Ishikawa (cell line): ENCODE results near the gene UBL4A.

Experiments used
- CEBPB ChIP-seq: IDR thresholded peaks from 2 replicates; pipeline ENCODE4 v1.6.1; 2012
- CREB1 ChIP-seq: IDR thresholded peaks from 2 replicates; pipeline ENCODE4 v1.6.1; 2012; ENCODE audit warnings: low read depth
- EGR1 ChIP-seq: IDR thresholded peaks from 2 replicates; pipeline ENCODE4 v1.6.1; 2012
- EP300 ChIP-seq: IDR thresholded peaks from 2 replicates; pipeline ENCODE4 v1.6.1; 2012; ENCODE audit warnings: borderline replicate concordance
- FOXM1 ChIP-seq: IDR thresholded peaks from 2 replicates; pipeline ENCODE4 v1.6.1; 2012; ENCODE audit warnings: low read depth, borderline replicate concordance
- MAX ChIP-seq: IDR thresholded peaks from 2 replicates; pipeline ENCODE4 v1.6.1; 2012
- NFIC ChIP-seq: IDR thresholded peaks from 2 replicates; pipeline ENCODE4 v1.6.1; 2012
- RAD21 ChIP-seq: IDR thresholded peaks from 2 replicates; pipeline ENCODE4 v1.6.1; 2012; ENCODE audit warnings: low read depth
- TAF1 ChIP-seq: IDR thresholded peaks from 2 replicates; pipeline ENCODE4 v1.6.1; 2012; ENCODE audit warnings: low read depth, mild to moderate bottlenecking
- TCF12 ChIP-seq: IDR thresholded peaks from 2 replicates; pipeline ENCODE4 v1.6.1; 2012; ENCODE audit warnings: low read depth
- TEAD4 ChIP-seq: IDR thresholded peaks from 2 replicates; pipeline ENCODE4 v1.6.1; 2012
- YY1 ChIP-seq: IDR thresholded peaks from 2 replicates; pipeline ENCODE4 v1.6.1; 2012; ENCODE audit warnings: low read depth
- ZBTB7A ChIP-seq: IDR thresholded peaks from 2 replicates; pipeline ENCODE4 v1.6.1; 2012; ENCODE audit warnings: low read depth
- TF ChIP-seq, protein P1 (sequence below): IDR thresholded peaks from 2 replicates; pipeline ENCODE4 v1.6.1; 2012
- TF ChIP-seq, protein P2 (sequence below): IDR thresholded peaks from 2 replicates; pipeline ENCODE4 v1.6.1; 2012; ENCODE audit warnings: low read depth, mild to moderate bottlenecking

The UBL4A gene

GRCh38 chrX:154486396-154487207 lies at the start of gene UBL4A:
UBL4A (minus strand) TSS chrX:154486615; CDS start chrX:154486584, 31 bp downstream.
- TF ChIP-seq MAX (peak; percentile 50; the same call in 1 of the 2 replicates), TAF1 (no peak), EGR1 (peak; percentile 88), TCF12 (peak; percentile 53; the same call in 1 of the 2 replicates), CEBPB (no peak; the same call in 1 of the 2 replicates), EP300 (0 out of 2 replicates have a peak, but pooled peaks have one; percentile 24), NFIC (no peak), RAD21 (no peak), TEAD4 (0 out of 2 replicates have a peak, but pooled peaks have one; percentile 17), YY1 (no peak), ZBTB7A (peak; percentile 85), CREB1 (no peak), FOXM1 (no peak)
- TF ChIP-seq, protein P1, sequence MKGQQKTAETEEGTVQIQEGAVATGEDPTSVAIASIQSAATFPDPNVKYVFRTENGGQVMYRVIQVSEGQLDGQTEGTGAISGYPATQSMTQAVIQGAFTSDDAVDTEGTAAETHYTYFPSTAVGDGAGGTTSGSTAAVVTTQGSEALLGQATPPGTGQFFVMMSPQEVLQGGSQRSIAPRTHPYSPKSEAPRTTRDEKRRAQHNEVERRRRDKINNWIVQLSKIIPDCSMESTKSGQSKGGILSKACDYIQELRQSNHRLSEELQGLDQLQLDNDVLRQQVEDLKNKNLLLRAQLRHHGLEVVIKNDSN, result no peak
- TF ChIP-seq, protein P2, sequence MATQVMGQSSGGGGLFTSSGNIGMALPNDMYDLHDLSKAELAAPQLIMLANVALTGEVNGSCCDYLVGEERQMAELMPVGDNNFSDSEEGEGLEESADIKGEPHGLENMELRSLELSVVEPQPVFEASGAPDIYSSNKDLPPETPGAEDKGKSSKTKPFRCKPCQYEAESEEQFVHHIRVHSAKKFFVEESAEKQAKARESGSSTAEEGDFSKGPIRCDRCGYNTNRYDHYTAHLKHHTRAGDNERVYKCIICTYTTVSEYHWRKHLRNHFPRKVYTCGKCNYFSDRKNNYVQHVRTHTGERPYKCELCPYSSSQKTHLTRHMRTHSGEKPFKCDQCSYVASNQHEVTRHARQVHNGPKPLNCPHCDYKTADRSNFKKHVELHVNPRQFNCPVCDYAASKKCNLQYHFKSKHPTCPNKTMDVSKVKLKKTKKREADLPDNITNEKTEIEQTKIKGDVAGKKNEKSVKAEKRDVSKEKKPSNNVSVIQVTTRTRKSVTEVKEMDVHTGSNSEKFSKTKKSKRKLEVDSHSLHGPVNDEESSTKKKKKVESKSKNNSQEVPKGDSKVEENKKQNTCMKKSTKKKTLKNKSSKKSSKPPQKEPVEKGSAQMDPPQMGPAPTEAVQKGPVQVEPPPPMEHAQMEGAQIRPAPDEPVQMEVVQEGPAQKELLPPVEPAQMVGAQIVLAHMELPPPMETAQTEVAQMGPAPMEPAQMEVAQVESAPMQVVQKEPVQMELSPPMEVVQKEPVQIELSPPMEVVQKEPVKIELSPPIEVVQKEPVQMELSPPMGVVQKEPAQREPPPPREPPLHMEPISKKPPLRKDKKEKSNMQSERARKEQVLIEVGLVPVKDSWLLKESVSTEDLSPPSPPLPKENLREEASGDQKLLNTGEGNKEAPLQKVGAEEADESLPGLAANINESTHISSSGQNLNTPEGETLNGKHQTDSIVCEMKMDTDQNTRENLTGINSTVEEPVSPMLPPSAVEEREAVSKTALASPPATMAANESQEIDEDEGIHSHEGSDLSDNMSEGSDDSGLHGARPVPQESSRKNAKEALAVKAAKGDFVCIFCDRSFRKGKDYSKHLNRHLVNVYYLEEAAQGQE, result no peak

- TF ChIP-seq YY1 (no peak), TAF1 (no peak), CEBPB (no peak), TEAD4 (no peak)
- TF ChIP-seq, protein P1, result no peak
Measured at GRCh38 chrX:154535892-154536291, 49.5 kb upstream of the UBL4A start.

GRCh38 chrX:154534526-154535322 lies 48.3 kb upstream of the UBL4A start:
- peak; percentile 89 for TF ChIP-seq RAD21
- TF ChIP-seq, protein P2, result no peak

DNA sequence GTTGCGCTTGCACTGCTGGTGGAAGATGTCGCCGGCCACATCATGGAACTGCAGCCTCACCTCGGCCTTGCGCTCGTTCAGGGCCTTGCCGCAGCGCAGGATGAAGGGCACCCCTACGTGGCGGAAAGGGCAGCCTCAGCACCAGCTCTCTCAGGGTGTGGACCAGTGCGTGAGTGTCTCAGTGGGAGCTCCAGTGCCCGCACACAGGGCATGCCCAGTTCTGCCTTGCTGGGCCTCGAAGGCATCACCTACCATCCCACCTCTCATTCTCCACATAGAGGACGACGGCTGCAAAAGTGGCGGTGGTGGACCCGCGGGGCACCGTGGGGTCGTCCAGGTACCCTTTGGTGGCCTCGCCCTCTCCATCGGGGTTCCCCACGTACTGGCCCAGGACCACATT lies 46.3 kb upstream of the UBL4A start:
- no peak for TF ChIP-seq ZBTB7A
- TF ChIP-seq FOXM1, result no peak

GRCh38 chrX:154531626-154532025 lies 45.2 kb upstream of the UBL4A start:
- TF ChIP-seq MAX (no peak), RAD21 (no peak), CREB1 (no peak)
- TF ChIP-seq, protein P2, result no peak
